Activated T-helper 1 cell treated with Interleukin-2 at 50 U/mL for 16 hours (primary cell): Measurements from ENCODE around the gene CLDN1.
"Not testable (repeated sequence)": the region's sequence is repeated elsewhere in the genome, so short reads cannot be mapped to it uniquely, and the experiment has no call there.

Experiments
- DNase-seq: peaks from one replicate; pipeline ENCODE4 v3.0.0-alpha.2; 2020; ENCODE audit warnings: low read depth

Gene CLDN1

DNA sequence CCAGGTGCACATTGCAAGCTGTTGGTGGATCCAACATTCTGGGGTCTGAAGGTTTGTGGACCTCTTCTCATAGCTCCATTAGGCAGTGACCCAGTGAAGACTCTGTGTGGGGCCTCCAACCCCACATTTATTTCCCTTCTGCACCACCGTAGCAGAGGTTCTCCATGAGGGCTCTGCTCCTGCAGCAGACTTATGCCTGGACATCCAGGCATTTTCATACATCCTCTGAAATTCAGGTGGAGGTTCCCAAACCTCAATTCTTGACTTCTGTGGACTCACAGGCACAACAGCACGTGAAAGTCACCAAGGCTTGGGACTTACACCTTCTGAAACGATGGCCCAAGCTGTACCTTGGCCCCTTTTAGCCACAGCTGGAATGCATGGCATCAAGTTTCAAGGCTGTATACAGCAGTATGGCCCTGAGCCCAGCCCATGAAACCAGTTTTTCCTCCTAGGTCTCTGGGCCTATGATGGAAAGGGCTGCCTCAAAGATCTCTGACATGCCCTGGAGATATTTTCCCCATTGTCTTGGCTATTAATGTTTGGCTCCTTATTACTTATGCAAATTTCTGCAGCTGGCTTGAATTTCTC is 30.2 kb downstream of the CLDN1 start:
- DNase-seq: no peak

DNA sequence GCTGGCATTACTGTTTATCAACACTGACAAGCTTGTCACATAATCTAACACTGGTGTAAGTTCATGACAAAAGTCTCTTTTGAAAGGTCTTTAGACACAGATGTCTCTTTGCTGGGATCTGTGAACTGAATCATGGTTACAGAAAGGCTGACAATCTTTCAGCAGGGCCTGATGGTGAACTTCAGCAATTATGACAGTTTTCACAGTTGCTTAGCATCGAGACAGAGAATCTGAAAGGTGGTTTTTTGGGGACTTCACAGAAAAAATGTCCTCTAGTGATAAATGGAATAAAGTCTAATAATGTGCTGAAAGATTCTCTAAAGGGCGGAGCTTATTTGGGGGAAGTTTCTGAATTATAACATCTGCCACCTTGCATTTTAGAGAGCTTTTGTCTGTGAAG is 32.3 kb downstream of the CLDN1 start:
- DNase-seq: no peak

DNA sequence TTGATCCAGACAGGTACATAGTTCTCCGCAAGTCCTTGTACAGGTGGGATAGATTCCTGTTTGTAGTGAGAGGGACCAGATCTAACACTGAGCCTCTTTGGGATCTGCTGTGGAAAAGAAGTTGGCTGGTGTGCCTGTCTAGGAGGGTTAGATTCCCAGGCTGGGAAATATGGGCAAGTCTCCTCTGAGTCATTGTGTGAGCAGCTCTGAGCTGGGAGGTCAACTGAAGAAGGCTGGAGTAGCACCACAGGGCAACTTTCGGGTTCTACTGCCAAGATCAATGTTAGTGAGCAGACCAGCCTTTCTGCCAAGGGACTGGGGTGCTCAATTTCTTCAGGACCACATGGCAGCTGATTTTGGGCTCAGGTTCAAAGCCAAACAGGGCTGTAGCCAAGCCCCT is 33.4 kb downstream of the CLDN1 start:
- no peak for DNase-seq

DNA sequence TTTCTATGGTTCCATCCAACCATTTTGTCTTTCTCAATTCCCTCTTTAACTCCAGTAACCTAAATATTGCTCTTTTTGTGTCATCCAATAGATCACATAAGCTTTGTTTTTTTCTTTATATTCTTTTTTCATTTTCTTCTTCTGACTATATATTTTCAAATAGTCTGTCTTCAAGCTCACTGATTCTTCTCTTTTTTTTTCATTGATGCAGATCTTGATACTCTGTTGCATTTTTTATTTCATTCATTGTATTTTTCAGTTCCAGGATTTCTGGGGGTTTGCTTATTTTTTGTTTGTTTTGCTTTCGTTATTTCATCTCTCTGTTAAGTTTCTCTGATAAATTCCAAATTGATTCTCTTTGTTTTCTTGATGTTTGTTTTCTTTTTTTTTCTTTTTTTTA is 36.2 kb downstream of the CLDN1 start:
- DNase-seq: no peak

DNA sequence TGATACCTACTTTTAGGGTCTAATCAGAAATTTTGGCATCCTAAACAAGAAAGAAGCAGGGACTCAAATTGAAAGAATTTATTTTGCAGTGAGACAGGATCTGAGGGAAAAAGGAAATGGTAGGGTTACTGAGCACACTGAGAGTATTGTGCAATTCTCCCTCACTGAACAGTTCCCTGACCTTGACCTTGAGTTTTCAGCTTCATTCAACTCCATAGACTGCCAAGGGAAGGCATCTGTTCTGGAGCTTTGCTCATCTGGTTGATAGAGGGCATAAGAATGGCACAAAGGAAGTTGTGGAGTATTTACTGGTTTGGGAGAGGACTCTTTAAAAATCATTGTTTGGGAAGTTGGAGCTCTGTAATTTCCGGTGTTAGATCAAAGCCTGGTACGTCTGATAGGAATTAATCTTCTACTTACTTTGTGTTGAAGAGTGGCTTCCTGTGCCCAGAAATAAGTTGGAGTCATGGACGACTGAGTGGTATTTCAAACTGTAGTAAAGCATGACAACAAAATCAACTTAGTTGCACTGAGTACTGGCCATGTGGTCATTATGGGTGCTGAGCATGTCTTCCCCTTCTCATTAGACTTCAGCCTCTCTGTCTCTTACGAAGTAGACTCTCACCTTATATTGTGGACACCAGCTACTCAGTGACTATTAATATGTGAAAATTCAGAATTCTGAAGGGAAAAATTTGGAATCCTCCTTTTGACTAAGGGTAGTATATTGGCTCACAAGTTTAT is 40.8 kb downstream of the CLDN1 start:
- DNase-seq: no peak

DNA sequence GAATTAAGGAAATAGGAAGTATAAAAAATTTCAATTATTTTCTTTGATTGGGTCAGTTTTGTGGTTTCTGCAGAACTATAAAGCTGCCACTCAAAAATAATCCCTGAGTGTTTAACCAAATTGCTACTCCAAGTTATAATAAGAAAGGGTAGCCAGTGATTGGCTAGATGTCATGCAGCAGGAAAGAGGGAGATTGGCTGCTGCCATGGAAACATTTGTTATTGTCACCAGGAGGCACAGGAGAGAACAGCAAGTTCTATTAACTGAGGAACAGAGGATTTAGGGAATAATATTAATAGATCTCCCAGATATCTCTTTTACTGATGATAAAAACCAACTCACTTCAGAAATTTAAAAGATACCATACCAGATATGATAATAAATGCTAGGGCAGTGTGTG is 42.6 kb downstream of the CLDN1 start:
- no peak for DNase-seq

DNA sequence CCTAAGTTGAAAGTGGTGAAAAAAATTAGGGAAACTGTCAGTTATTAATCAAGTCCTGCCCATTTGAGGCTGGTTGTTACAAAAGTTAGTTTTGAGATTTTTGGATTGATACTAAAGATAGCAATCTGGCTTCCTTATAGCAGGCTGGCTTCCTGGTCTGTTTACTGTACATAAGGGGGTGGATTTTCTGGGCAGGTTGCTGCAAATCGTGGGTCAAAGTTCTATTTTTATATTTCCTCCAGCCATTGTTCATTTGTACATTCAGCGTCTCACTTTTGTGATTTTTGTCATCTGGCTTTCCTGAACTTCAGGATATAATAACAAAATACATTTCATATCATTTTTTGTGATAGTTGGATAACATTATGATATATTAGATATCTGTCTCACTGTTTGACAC is 49.5 kb downstream of the CLDN1 start:
- DNase-seq: no peak

DNA sequence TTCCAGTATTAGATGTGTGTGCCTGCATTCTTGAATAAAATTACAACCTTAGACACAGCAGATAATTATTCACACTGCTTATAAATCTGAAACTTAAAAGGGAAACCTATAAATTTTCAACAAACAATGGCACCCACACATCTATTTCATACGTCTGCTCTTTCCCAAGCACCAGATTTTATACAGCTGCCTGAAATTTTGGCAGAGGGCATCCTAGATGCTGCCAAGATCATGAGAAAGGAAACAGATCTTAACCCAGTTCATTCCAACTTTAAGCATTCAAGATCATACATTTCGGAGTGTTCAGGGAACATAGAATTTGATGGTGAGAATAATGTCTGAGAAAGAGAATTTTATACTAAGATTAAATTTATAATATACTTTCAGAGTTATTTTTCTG is 53.1 kb downstream of the CLDN1 start:
- DNase-seq: no peak

DNA sequence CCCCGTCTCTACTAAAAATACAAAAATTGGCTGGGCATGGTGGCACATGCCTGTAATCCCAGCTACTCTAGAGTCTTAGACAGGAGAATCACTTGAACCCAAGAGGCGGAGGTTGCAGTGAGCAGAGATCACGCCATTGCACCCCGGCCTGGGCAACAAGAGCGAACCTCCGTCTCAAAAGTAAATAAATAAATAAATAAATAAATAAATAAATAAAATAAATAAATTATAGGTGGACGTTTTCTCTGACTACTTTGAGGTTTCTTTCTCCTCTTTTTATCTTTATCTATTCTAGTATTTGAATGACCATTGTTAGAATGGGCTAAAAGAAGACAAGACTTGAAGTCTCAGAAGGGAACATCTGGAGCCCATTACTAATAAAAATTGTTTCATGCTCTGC is 54.8 kb downstream of the CLDN1 start:
- DNase-seq: not testable (repeated sequence)

DNA sequence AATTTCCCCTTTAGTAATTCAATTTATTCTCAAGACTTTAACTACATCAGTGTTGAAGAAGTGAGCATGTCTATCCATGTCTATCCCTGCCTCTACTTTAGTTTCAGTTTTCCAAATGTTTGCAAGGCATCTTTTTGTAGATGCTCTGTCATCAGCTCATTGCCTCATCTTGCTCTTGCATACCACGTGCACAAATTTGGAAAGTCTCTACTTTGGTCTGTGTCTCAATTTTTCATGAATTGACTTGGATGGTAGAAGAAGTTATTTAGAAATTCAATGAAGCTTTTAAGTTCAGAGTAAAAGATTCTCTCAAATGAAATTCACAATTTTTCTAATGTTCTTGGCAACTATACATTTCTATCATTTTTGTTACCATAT is 55.3 kb downstream of the CLDN1 start:
- no peak for DNase-seq

DNA sequence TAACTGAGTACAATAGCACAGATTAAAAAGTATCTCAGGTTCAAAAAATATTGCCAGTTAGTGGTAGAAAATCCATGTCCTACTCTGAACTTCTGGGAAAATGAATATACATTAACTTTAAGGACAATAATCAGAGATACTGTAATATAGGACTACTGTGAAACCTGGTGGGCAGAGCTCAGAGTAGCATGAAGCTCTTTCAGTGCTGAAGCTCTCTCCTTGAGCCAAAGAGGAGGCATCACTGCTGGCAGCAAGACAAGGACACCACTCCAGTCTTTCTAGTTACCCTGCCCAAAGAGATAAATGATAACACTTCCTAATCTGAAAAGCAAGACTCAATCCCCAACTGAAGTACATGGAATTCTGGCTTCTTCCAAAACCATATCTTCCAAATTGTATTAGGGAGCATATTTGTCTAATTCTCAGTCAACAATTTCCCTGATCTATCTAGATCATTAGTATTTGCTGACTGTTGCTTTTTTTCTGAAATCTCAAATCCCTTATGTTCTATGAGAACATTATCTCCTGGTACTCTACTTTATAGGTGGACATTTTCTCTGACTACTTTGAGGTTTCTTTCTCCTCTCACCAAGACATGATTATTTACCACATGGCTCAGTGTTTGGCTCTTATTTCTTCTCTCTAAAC is 55.9 kb downstream of the CLDN1 start:
- no peak for DNase-seq

DNA sequence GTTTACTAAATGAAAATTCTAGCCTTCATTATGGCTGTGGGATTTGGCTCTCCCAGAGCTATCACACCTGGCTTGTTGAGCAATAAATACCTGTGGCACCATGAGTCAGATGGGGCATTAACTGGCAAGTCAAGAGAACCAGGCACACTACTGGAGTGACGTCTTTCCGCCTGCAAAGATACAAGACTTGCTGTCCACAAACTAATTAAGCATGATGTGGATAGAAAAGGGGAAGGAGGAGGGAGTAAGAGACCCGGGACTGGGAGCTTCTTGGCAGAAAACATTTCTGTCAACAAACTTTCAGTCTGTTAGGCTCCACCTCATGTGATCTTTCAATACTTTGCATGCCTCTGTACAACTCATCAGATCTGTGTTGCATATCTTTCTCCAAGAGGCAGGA is 56.5 kb downstream of the CLDN1 start:
- DNase-seq: no peak

DNA sequence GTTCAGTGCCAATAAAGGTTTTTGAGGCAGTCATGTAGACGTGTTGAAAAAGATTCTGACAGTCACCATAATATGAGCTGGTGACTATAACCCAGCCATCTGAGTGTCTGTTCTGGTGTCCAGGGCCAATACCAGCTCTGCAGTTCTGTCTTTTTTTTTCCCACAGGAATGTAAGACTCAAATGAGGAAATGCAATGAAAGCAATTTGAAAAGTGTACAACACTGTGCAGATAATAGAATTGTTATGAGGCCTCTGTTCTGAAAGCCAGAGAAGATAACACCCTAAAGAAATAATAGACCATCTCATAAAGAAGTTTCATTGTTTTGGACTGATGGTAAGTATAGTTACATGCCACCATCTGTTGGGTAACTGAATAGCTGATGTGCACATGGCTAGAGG is 57.1 kb downstream of the CLDN1 start:
- DNase-seq: no peak

DNA sequence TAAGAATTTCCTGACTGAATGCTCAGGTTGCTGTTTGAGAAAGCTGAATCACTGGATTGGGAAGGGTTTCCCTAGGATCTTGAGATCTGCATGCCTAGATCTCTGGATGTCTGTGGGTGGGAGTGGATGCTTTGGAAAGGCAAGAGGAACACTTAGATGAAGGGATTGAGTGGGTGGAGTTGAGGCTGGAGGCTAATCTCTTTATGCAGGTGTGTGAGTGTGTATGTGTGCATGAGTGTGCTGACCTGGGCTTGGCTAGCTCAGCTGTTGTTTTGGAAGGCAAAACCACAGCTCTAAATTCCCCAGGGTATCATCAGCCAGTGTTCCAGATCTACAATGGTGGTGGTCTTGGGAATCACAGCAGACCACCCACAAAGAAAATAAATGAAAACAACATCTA is 60.5 kb downstream of the CLDN1 start:
- DNase-seq: no peak

DNA sequence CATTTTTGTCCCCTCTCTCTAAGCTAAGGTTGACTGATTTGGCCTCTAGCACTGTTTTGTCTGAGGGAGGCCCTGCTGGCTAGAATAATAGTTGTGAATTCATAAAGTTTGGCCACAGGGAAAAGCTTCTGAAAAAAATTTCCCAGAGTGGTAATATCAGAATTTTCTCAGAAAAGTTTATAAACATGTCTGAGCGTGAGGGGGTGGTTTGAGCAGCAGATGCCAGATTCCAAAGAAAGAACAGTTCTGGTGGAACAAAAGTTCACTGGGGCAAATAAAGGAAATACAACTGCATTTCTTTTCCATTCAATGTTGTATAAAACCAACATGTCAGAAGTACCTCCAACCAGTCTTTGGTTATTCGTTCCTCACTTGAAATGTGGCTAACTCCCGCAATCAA is 61.2 kb downstream of the CLDN1 start:
- DNase-seq: no peak

DNA sequence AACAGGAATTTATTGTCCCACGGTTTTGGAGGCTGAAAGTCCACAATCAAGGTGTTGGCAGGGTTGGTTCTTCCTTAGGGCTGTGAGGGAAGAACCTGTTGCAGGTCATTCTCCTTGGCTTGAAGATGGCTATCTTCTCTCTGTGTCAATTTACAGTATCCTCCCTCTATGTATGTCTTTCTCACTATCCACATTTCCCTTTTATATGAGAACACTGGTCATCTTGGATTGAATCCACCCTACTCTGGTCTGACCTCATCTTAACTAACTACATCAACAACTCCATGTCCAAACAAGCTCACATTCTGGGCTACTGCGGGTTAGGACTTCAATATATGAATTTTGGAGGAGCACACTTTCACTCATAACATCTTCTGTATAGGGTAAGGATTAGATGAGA is 61.9 kb downstream of the CLDN1 start:
- no peak for DNase-seq

DNA sequence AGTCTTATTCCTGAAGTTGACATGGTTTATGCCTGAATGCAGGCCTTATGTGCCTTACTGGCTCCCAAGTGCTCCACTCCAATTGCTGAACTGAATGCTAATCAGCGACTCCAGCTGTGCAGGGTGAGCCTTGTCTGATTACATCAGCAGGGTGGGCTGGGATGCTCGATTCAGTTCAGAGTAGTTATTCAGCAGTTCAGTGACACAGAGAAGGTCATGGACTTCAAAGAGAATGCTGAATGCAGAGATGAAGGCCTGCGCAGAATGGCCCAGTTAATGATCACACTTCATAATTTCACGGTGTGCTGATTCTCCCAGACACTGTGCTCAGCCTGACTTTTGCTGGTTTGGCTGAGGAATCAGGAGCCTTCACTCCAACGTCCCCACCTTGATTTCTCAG is 63.6 kb downstream of the CLDN1 start:
- DNase-seq: no peak
